ENCODE results near the gene TMEM178B.

GRCh38 chr7:141511676-141512396 lies 438.0 kb downstream of the TMEM178B start:
- TF ChIP-seq EZH2 (IDR thresholded peaks at IDR 0.05; ENCODE audit: borderline replicate concordance, low read length): no peak
- no peak for TF ChIP-seq CTCF (conservative IDR thresholded peaks at IDR 0.05 in 1 of 2, IDR thresholded peaks at IDR 0.05 in 1 of 2; ENCODE audit: extremely low read depth in 1 of 2, insufficient read depth in 1 of 2, low read depth in 1 of 2, low read length in 2 of 2)
